HEK293 (cell line): ENCODE measurements around the gene ZNF266.

Experiments
- CTCF ChIA-PET: fragments of 350-600 bp; formaldehyde crosslinking; extraction: SDS; loops from one replicate; lab custom pipeline; 2021; ENCODE audit warnings: antibody characterized with exemption; lab: Yijun Ruan, JAX
- POLR2A ChIA-PET: fragments of 300-600 bp; formaldehyde crosslinking; extraction: SDS; loops from one replicate; lab custom pipeline; 2020; ENCODE audit warnings: antibody characterized with exemption, inconsistent platforms; lab: Yijun Ruan, JAX
- H3K27ac ChIP-seq: fragments of 200-500 bp; sonication (Bioruptor generic); 2 replicates; pipeline ENCODE4 v1.5.1; 2014; ENCODE audit warnings: low read depth, low read length, control low read depth, inconsistent platforms; ENCODE audit errors: extremely low read depth
- H3K36me3 ChIP-seq, 2 experiments: fragments of 200-500 bp in 1 of 2; sonication (Bioruptor generic) in 1 of 2; 1 replicate in 1 of 2; 2 replicates in 1 of 2; pipeline ENCODE4 v1.5.1; 2014 to 2017; ENCODE audit warnings: inconsistent platforms in 2 of 2, low read length in 2 of 2; ENCODE audit not compliant: control insufficient read depth in 2 of 2, insufficient read depth in 1 of 2
- H3K4me1 ChIP-seq: fragments of 200-500 bp; sonication (Bioruptor generic); 2 replicates; pipeline ENCODE4 v1.5.1; 2014; ENCODE audit warnings: mild to moderate bottlenecking, low read length, inconsistent platforms; ENCODE audit not compliant: control insufficient read depth, insufficient read depth
- H3K4me3 ChIP-seq: 2 replicates; pipeline ENCODE4 v1.5.1; 2011; ENCODE audit warnings: low read depth, mild to moderate bottlenecking, control low read depth, low read length, moderate library complexity
- H3K9me3 ChIP-seq: fragments of 200-500 bp; sonication (Bioruptor generic); 2 replicates; pipeline ENCODE4 v1.5.1; 2014; ENCODE audit warnings: low read depth, low read length, inconsistent platforms; ENCODE audit not compliant: control insufficient read depth, insufficient read depth
- EGR2 ChIP-seq: fragments of 450-650 bp; formaldehyde crosslinking; IDR thresholded peaks from 2 replicates; pipeline ENCODE4 v1.5.1; 2016; ENCODE audit warnings: low read depth, missing biosample characterization, missing genetic modification characterization
- MYNN ChIP-seq: fragments of 450-650 bp; formaldehyde crosslinking; IDR thresholded peaks from 2 replicates; pipeline ENCODE4 v1.5.1; 2016; ENCODE audit warnings: missing biosample characterization, missing genetic modification characterization, borderline replicate concordance
- OSR2 ChIP-seq: fragments of 450-650 bp; formaldehyde crosslinking; IDR thresholded peaks from 2 replicates; pipeline ENCODE4 v1.5.1; 2016; ENCODE audit warnings: missing biosample characterization, missing genetic modification characterization
- SCRT2 ChIP-seq: fragments of 450-650 bp; formaldehyde crosslinking; IDR thresholded peaks from 2 replicates; pipeline ENCODE4 v1.5.1; 2016; ENCODE audit warnings: missing biosample characterization, missing genetic modification characterization
- SP3 ChIP-seq: fragments of 450-650 bp; formaldehyde crosslinking; IDR thresholded peaks from 2 replicates; pipeline ENCODE4 v1.5.1; 2016; ENCODE audit warnings: missing biosample characterization, missing genetic modification characterization
- ZNF112 ChIP-seq: fragments of 450-650 bp; formaldehyde crosslinking; IDR thresholded peaks from 2 replicates; pipeline ENCODE4 v1.5.0; 2017; ENCODE audit warnings: missing biosample characterization, missing genetic modification characterization
- ZNF138 ChIP-seq: fragments of 450-650 bp; formaldehyde crosslinking; IDR thresholded peaks from 2 replicates; pipeline ENCODE4 v1.5.1; 2016; ENCODE audit warnings: missing biosample characterization, missing genetic modification characterization, borderline replicate concordance
- ZNF140 ChIP-seq: fragments of 450-650 bp; formaldehyde crosslinking; IDR thresholded peaks from 2 replicates; pipeline ENCODE4 v1.5.1; 2016; ENCODE audit warnings: missing biosample characterization, missing genetic modification characterization
- ZNF155 ChIP-seq: fragments of 450-650 bp; formaldehyde crosslinking; IDR thresholded peaks from 2 replicates; pipeline ENCODE4 v1.5.1; 2016; ENCODE audit warnings: missing biosample characterization, missing genetic modification characterization
- ZNF175 ChIP-seq: fragments of 450-650 bp; formaldehyde crosslinking; IDR thresholded peaks from 2 replicates; pipeline ENCODE4 v1.5.1; 2016; ENCODE audit warnings: missing biosample characterization, missing genetic modification characterization
- ZNF324 ChIP-seq: fragments of 450-650 bp; formaldehyde crosslinking; IDR thresholded peaks from 2 replicates; pipeline ENCODE4 v1.5.1; 2016; ENCODE audit warnings: missing biosample characterization, missing genetic modification characterization
- ZNF48 ChIP-seq: fragments of 450-650 bp; formaldehyde crosslinking; IDR thresholded peaks from 2 replicates; pipeline ENCODE4 v1.5.1; 2016; ENCODE audit warnings: missing biosample characterization, missing genetic modification characterization
- ZNF510 ChIP-seq: fragments of 450-650 bp; formaldehyde crosslinking; IDR thresholded peaks from 2 replicates; pipeline ENCODE4 v1.5.1; 2018; ENCODE audit warnings: mild to moderate bottlenecking, missing genetic modification characterization, missing biosample characterization; ENCODE audit not compliant: insufficient replicate concordance
- ZNF514 ChIP-seq: fragments of 450-650 bp; formaldehyde crosslinking; IDR thresholded peaks from 2 replicates; pipeline ENCODE4 v1.5.1; 2016; ENCODE audit warnings: missing biosample characterization, missing genetic modification characterization
- ZNF548 ChIP-seq: fragments of 450-650 bp; formaldehyde crosslinking; IDR thresholded peaks from 2 replicates; pipeline ENCODE4 v1.5.1; 2016; ENCODE audit warnings: missing biosample characterization, missing genetic modification characterization
- ZNF558 ChIP-seq: fragments of 450-650 bp; formaldehyde crosslinking; IDR thresholded peaks from 2 replicates; pipeline ENCODE4 v1.5.1; 2016; ENCODE audit warnings: missing biosample characterization, missing genetic modification characterization
- ZNF596 ChIP-seq: fragments of 450-650 bp; IDR thresholded peaks from 2 replicates; pipeline ENCODE4 v1.5.0; 2018; ENCODE audit warnings: missing biosample characterization, mild to moderate bottlenecking, missing genetic modification characterization, moderate library complexity
- ZNF629 ChIP-seq: fragments of 450-650 bp; formaldehyde crosslinking; IDR thresholded peaks from 2 replicates; pipeline ENCODE4 v1.5.1; 2017; ENCODE audit warnings: missing biosample characterization, missing genetic modification characterization
- ZNF843 ChIP-seq: fragments of 450-650 bp; formaldehyde crosslinking; IDR thresholded peaks from 2 replicates; pipeline ENCODE4 v1.5.1; 2016; ENCODE audit warnings: missing biosample characterization, missing genetic modification characterization
- ZSCAN30 ChIP-seq: fragments of 450-650 bp; IDR thresholded peaks from 2 replicates; pipeline ENCODE4 v1.5.1; 2018; ENCODE audit warnings: missing biosample characterization, mild to moderate bottlenecking, missing genetic modification characterization, moderate library complexity
- TF ChIP-seq, protein P1 (sequence below): fragments of 450-650 bp; formaldehyde crosslinking; IDR thresholded peaks from 2 replicates; pipeline ENCODE4 v1.5.1; 2016; ENCODE audit warnings: missing biosample characterization, missing genetic modification characterization
- TF ChIP-seq, protein P2 (sequence below): fragments of 450-650 bp; formaldehyde crosslinking; IDR thresholded peaks from 2 replicates; pipeline ENCODE4 v1.5.1; 2016; ENCODE audit warnings: missing biosample characterization, missing genetic modification characterization
- TF ChIP-seq, protein P3 (sequence below): fragments of 450-650 bp; formaldehyde crosslinking; IDR thresholded peaks from 2 replicates; pipeline ENCODE4 v1.5.1; 2016; ENCODE audit warnings: missing biosample characterization, missing genetic modification characterization
- TF ChIP-seq, protein P4 (sequence below): fragments of 450-650 bp; formaldehyde crosslinking; IDR thresholded peaks from 2 replicates; pipeline ENCODE4 v1.5.1; 2016; ENCODE audit warnings: missing biosample characterization, missing genetic modification characterization
- TF ChIP-seq, protein P5 (sequence below): fragments of 450-650 bp; formaldehyde crosslinking; IDR thresholded peaks from 2 replicates; pipeline ENCODE4 v1.5.1; 2016; ENCODE audit warnings: missing biosample characterization, missing genetic modification characterization, borderline replicate concordance

The ZNF266 gene

DNA sequence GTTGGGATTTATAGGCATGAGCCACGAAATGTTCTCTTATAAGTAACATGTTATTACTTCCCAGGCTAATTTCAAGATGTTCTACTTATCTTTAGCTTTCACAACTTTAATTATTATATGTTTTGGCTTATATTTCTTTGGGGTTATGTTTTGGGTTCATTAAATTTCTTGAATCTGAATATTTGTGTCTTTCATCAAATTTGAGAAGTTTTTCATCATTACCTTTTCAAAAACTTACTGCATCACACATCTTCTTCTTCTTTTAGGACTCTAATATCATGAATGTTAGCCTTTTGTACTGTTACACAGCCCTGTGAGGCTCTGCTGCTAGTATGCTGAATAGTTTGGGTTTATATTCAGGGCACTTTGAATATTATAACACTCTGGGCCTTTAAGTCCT, 9.7 kb upstream of the ZNF266 start:
- TF ChIP-seq ZNF843 (no peak), MYNN (no peak), ZNF48 (tag by site-specific recombination) (no peak), ZNF510 (tag by site-specific recombination) (no peak), ZNF558 (tag by site-specific recombination) (peak; percentile 92), SCRT2 (tag by site-specific recombination) (no peak), ZNF596 (tag by site-specific recombination) (no peak)
- TF ChIP-seq, protein P1, sequence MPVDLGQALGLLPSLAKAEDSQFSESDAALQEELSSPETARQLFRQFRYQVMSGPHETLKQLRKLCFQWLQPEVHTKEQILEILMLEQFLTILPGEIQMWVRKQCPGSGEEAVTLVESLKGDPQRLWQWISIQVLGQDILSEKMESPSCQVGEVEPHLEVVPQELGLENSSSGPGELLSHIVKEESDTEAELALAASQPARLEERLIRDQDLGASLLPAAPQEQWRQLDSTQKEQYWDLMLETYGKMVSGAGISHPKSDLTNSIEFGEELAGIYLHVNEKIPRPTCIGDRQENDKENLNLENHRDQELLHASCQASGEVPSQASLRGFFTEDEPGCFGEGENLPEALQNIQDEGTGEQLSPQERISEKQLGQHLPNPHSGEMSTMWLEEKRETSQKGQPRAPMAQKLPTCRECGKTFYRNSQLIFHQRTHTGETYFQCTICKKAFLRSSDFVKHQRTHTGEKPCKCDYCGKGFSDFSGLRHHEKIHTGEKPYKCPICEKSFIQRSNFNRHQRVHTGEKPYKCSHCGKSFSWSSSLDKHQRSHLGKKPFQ (tag by site-specific recombination), result no peak
- ChIA-PET CTCF (no interaction called here), POLR2A (no interaction called here)
- Histone ChIP-seq H3K36me3 (no peaks in the 10 kb centered on the region; a peak in 1 of 3 replicates), H3K4me3 (no peak overlapping the region), H3K9me3 (no peaks in the 10 kb centered on the region), H3K27ac (no peak overlapping the region), H3K4me1 (no peaks in the 10 kb centered on the region)

DNA sequence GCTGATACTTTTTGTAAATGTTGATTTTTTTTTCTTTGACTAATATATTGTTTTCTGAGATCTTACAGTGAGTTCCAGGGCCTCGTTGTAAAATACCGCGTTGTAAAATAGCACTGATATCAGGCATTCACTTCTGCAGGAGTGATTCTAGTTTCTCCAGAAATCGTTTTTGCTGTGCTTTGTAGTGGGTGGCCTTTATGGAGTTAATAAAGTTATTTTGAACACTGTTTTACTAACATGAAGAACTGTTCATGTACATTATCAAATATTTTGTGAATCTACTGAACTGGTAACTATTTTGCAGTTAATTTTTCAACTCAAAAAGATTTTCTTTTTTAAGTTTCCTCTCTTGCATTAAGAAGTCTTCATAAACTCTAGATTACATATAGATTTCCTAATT, 985 bp upstream of the ZNF266 start:
- POLR2A ChIA-PET, result no interaction called here
- Histone ChIP-seq H3K4me3 (no peak overlapping the region), H3K27ac (no peak overlapping the region), H3K9me3 (no peaks in the 10 kb centered on the region), H3K36me3 (peaks cover 17 to 28% of the 10 kb centered on the region in 2 experiments), H3K4me1 (no peaks in the 10 kb centered on the region)
- TF ChIP-seq, protein P2, sequence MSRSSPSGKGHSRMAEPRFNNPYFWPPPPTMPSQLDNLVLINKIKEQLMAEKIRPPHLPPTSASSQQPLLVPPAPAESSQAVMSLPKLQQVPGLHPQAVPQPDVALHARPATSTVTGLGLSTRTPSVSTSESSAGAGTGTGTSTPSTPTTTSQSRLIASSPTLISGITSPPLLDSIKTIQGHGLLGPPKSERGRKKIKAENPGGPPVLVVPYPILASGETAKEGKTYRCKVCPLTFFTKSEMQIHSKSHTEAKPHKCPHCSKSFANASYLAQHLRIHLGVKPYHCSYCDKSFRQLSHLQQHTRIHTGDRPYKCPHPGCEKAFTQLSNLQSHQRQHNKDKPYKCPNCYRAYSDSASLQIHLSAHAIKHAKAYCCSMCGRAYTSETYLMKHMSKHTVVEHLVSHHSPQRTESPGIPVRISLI (tag by site-specific recombination), result no peak
- TF ChIP-seq ZNF514 (no peak), SP3 (tag by site-specific recombination) (no peak), ZSCAN30 (no peak), ZNF175 (tag by site-specific recombination) (no peak), ZNF324 (tag by site-specific recombination) (no peak), ZNF629 (no peak), EGR2 (tag by site-specific recombination) (no peak), OSR2 (no peak), ZNF140 (tag by site-specific recombination) (no peak), ZNF112 (tag by site-specific recombination) (no peak), ZNF558 (tag by site-specific recombination) (no peak), ZNF138 (tag by site-specific recombination) (no peak), ZNF155 (no peak), ZNF548 (tag by site-specific recombination) (no peak)
- TF ChIP-seq, protein P3, sequence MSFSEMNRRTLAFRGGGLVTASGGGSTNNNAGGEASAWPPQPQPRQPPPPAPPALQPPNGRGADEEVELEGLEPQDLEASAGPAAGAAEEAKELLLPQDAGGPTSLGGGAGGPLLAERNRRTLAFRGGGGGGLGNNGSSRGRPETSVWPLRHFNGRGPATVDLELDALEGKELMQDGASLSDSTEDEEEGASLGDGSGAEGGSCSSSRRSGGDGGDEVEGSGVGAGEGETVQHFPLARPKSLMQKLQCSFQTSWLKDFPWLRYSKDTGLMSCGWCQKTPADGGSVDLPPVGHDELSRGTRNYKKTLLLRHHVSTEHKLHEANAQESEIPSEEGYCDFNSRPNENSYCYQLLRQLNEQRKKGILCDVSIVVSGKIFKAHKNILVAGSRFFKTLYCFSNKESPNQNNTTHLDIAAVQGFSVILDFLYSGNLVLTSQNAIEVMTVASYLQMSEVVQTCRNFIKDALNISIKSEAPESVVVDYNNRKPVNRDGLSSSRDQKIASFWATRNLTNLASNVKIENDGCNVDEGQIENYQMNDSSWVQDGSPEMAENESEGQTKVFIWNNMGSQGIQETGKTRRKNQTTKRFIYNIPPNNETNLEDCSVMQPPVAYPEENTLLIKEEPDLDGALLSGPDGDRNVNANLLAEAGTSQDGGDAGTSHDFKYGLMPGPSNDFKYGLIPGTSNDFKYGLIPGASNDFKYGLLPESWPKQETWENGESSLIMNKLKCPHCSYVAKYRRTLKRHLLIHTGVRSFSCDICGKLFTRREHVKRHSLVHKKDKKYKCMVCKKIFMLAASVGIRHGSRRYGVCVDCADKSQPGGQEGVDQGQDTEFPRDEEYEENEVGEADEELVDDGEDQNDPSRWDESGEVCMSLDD, result no peak
- TF ChIP-seq, protein P4, sequence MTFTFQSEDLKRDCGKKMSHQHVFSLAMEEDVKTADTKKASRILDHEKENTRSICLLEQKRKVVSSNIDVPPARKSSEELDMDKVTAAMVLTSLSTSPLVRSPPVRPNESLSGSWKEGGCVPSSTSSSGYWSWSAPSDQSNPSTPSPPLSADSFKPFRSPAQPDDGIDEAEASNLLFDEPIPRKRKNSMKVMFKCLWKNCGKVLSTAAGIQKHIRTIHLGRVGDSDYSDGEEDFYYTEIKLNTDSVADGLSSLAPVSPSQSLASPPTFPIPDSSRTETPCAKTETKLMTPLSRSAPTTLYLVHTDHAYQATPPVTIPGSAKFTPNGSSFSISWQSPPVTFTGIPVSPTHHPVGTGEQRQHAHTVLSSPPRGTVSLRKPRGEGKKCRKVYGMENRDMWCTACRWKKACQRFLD, result no peak
- TF ChIP-seq, protein P5, sequence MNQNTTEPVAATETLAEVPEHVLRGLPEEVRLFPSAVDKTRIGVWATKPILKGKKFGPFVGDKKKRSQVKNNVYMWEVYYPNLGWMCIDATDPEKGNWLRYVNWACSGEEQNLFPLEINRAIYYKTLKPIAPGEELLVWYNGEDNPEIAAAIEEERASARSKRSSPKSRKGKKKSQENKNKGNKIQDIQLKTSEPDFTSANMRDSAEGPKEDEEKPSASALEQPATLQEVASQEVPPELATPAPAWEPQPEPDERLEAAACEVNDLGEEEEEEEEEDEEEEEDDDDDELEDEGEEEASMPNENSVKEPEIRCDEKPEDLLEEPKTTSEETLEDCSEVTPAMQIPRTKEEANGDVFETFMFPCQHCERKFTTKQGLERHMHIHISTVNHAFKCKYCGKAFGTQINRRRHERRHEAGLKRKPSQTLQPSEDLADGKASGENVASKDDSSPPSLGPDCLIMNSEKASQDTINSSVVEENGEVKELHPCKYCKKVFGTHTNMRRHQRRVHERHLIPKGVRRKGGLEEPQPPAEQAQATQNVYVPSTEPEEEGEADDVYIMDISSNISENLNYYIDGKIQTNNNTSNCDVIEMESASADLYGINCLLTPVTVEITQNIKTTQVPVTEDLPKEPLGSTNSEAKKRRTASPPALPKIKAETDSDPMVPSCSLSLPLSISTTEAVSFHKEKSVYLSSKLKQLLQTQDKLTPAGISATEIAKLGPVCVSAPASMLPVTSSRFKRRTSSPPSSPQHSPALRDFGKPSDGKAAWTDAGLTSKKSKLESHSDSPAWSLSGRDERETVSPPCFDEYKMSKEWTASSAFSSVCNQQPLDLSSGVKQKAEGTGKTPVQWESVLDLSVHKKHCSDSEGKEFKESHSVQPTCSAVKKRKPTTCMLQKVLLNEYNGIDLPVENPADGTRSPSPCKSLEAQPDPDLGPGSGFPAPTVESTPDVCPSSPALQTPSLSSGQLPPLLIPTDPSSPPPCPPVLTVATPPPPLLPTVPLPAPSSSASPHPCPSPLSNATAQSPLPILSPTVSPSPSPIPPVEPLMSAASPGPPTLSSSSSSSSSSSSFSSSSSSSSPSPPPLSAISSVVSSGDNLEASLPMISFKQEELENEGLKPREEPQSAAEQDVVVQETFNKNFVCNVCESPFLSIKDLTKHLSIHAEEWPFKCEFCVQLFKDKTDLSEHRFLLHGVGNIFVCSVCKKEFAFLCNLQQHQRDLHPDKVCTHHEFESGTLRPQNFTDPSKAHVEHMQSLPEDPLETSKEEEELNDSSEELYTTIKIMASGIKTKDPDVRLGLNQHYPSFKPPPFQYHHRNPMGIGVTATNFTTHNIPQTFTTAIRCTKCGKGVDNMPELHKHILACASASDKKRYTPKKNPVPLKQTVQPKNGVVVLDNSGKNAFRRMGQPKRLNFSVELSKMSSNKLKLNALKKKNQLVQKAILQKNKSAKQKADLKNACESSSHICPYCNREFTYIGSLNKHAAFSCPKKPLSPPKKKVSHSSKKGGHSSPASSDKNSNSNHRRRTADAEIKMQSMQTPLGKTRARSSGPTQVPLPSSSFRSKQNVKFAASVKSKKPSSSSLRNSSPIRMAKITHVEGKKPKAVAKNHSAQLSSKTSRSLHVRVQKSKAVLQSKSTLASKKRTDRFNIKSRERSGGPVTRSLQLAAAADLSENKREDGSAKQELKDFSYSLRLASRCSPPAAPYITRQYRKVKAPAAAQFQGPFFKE (tag by site-specific recombination), result no peak
- CTCF ChIA-PET, result no interaction called here
